22Rv1 (cell line): Measurements from ENCODE around the gene ASAP2.

Experiments
- H3K27ac ChIP-seq: fragments of 450-650 bp; 2 replicates; pipeline ENCODE4 v1.5.1; 2017
- CTCF ChIP-seq: fragments of 450-650 bp; IDR thresholded peaks from 2 replicates; pipeline ENCODE4 v1.5.1; 2017; ENCODE audit warnings: mild to moderate bottlenecking
- ZFX ChIP-seq: fragments of 450-650 bp; IDR thresholded peaks from 2 replicates; pipeline ENCODE4 v1.6.1; 2017; ENCODE audit warnings: antibody characterized with exemption, borderline replicate concordance

Gene ASAP2

GRCh38 chr2:9251154-9252001 lies 44.8 kb downstream of the ASAP2 start:
- no peak overlapping the region for H3K27ac ChIP-seq
- TF ChIP-seq CTCF (no peak), ZFX (no peak)

GRCh38 chr2:9252002-9252357 lies 45.4 kb downstream of the ASAP2 start:
- H3K27ac ChIP-seq = no peak overlapping the region
- no peak for TF ChIP-seq ZFX
- TF ChIP-seq CTCF = no peak

GRCh38 chr2:9255416-9255815 lies 48.8 kb downstream of the ASAP2 start:
- H3K27ac ChIP-seq = no peak overlapping the region

GRCh38 chr2:9256147-9256546 lies 49.5 kb downstream of the ASAP2 start:
- H3K27ac ChIP-seq = no peak overlapping the region
- TF ChIP-seq ZFX = no peak
- TF ChIP-seq CTCF = no peak

More at GRCh38 chr2:9255416-9255815, 48.8 kb downstream of the ASAP2 start:
- TF ChIP-seq CTCF = no peak
- TF ChIP-seq ZFX = no peak

- H3K27ac ChIP-seq = no peak overlapping the region
- TF ChIP-seq CTCF (no peak), ZFX (no peak)
Measured at GRCh38 chr2:9256570-9257043, 50.0 kb downstream of the ASAP2 start.

- H3K27ac ChIP-seq = no peak overlapping the region
- no peak for TF ChIP-seq ZFX
Measured at GRCh38 chr2:9258501-9258900, 51.9 kb downstream of the ASAP2 start.

GRCh38 chr2:9258953-9259399 lies 52.4 kb downstream of the ASAP2 start:
- TF ChIP-seq CTCF (no peak), ZFX (no peak)

GRCh38 chr2:9260464-9260918 lies 53.9 kb downstream of the ASAP2 start:
- H3K27ac ChIP-seq = no peak overlapping the region

More at GRCh38 chr2:9258953-9259399, 52.4 kb downstream of the ASAP2 start:
- no peak overlapping the region for H3K27ac ChIP-seq

More at GRCh38 chr2:9260464-9260918, 53.9 kb downstream of the ASAP2 start:
- TF ChIP-seq CTCF (no peak), ZFX (no peak)
